PFSK-1 (cell line): ENCODE measurements around the gene MKLN1.

Source experiments
- FOXP2 ChIP-seq: optimal IDR thresholded peaks from 2 replicates; pipeline ENCODE3; 2011; ENCODE audit warnings: borderline replicate concordance, control low read depth, inconsistent platforms; ENCODE audit not compliant: insufficient read depth; ENCODE audit errors: extremely low read length, extremely low read depth
- POLR2AphosphoS5 ChIP-seq: IDR thresholded peaks from 2 replicates; pipeline ENCODE4 v1.6.1; 2012; ENCODE audit warnings: low read depth, mild to moderate bottlenecking, control low read depth, low read length, moderate library complexity
- SIN3A ChIP-seq: IDR thresholded peaks from 2 replicates; pipeline ENCODE4 v1.6.1; 2012; ENCODE audit warnings: mild to moderate bottlenecking, low read length, moderate library complexity, borderline replicate concordance; ENCODE audit not compliant: insufficient read depth
- TAF1 ChIP-seq: IDR thresholded peaks from 2 replicates; pipeline ENCODE4 v1.6.1; 2012; ENCODE audit warnings: low read length, control low read depth, borderline replicate concordance; ENCODE audit not compliant: insufficient read depth
- TF ChIP-seq, protein P1 (sequence below), 2 experiments: IDR thresholded peaks; 2 replicates each; pipeline versions ENCODE4 v1.6.1 to v1.8.0; 2011 to 2012; ENCODE audit warnings: low read depth in 2 of 2, low read length in 2 of 2, control low read depth in 1 of 2, inconsistent platforms in 1 of 2, mild to moderate bottlenecking in 1 of 2, moderate library complexity in 1 of 2; ENCODE audit not compliant: insufficient read depth in 1 of 2

MKLN1 gene

DNA sequence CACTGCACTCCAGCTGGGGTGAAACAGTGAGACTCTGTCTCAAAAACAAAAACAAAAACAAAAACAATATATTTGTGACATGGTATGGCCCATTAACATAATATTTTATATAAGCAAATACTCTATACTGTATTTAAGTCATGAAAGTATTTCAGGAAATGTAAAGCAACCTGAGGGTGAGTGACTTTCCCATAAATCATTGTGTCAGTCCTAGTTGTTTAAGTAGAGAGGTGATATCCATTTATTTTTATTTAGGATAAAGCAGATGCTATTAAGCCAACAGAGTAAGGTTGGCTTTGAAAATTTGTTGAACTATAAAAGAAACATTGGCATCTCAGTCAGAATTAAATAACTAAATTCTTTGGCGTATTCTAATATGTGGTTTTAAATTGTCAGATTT lies 60.5 kb downstream of the MKLN1 start:
- TF ChIP-seq POLR2AphosphoS5: no peak
- no peak for TF ChIP-seq FOXP2
- no peak for TF ChIP-seq TAF1
- TF ChIP-seq SIN3A: no peak
- TF ChIP-seq, protein P1, sequence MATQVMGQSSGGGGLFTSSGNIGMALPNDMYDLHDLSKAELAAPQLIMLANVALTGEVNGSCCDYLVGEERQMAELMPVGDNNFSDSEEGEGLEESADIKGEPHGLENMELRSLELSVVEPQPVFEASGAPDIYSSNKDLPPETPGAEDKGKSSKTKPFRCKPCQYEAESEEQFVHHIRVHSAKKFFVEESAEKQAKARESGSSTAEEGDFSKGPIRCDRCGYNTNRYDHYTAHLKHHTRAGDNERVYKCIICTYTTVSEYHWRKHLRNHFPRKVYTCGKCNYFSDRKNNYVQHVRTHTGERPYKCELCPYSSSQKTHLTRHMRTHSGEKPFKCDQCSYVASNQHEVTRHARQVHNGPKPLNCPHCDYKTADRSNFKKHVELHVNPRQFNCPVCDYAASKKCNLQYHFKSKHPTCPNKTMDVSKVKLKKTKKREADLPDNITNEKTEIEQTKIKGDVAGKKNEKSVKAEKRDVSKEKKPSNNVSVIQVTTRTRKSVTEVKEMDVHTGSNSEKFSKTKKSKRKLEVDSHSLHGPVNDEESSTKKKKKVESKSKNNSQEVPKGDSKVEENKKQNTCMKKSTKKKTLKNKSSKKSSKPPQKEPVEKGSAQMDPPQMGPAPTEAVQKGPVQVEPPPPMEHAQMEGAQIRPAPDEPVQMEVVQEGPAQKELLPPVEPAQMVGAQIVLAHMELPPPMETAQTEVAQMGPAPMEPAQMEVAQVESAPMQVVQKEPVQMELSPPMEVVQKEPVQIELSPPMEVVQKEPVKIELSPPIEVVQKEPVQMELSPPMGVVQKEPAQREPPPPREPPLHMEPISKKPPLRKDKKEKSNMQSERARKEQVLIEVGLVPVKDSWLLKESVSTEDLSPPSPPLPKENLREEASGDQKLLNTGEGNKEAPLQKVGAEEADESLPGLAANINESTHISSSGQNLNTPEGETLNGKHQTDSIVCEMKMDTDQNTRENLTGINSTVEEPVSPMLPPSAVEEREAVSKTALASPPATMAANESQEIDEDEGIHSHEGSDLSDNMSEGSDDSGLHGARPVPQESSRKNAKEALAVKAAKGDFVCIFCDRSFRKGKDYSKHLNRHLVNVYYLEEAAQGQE (IDR thresholded peaks at IDR 0.05; ENCODE audit: insufficient read depth in 1 of 2, low read depth in 2 of 2, low read length in 2 of 2): no peak

DNA sequence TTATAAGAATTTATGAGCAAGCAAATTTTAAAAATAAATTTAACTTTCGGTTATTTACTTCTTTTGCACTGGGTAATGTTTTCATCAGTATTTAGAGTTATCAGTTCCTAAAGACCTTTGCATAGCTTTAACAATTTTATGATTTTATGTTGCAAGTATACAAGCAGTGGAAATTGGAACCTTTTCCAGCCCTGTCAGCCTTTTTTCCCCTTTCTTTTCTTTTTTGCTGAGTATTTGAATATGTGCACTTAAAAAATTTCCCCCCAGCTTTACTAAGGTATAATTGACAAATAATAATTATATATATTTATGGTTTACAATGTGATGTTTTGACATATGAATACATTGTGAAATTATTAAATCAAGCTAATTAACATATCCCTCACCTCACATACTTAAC lies 62.6 kb downstream of the MKLN1 start:
- TF ChIP-seq, protein P1 (IDR thresholded peaks at IDR 0.05; ENCODE audit: insufficient read depth in 1 of 2, low read depth in 2 of 2, low read length in 2 of 2): no peak
- TF ChIP-seq FOXP2 (no peak), POLR2AphosphoS5 (no peak), SIN3A (no peak), TAF1 (no peak)

DNA sequence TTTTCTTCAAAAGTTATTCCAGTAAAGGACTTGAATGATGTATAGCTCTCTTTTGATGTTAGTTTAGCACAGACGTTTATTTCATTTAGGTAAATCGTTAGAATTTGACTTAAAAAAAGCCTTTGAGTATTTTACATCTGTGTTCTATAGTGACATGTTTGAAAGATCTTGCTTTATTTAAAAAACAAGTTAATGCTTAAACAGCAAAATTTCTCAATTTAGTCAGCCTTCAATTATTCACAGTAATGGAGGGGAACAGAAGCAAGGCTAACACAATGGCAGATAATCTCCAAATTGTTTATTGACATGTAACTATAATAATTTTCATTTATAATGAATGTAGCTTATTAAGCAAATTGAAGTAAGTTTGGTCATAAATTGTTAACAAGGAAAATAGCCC lies 63.5 kb downstream of the MKLN1 start:
- TF ChIP-seq FOXP2: no peak
- TF ChIP-seq, protein P1 (IDR thresholded peaks at IDR 0.05; ENCODE audit: insufficient read depth in 1 of 2, low read depth in 2 of 2, low read length in 2 of 2): no peak
- TF ChIP-seq POLR2AphosphoS5: no peak
- TF ChIP-seq SIN3A: no peak
- TF ChIP-seq TAF1: no peak

DNA sequence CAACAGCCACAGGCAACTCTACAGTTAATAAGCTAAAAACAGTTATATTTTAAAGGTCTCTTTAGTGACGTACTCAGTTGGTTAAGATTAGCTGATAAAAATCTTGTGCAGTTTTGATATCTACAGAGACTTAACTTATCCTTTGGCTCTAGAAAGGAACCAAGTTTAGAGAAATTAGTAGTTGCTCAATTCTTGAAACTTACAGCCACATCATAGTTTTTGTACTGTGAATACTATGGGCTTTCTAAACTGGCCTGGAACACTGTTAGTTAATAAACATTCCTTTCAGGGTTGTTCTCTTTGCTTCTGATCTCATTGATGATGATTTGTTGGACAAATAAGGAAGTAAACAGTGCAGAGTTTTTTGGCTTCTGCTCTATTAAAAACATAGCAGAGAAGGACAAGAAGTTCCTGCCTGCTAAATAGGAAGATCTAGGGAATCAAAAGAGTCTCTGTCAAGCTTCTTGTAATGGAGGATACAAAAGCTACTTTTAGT lies 73.1 kb downstream of the MKLN1 start:
- TF ChIP-seq FOXP2 (no peak), SIN3A (no peak), POLR2AphosphoS5 (no peak), TAF1 (no peak)
- TF ChIP-seq, protein P1 (IDR thresholded peaks at IDR 0.05; ENCODE audit: insufficient read depth in 1 of 2, low read depth in 2 of 2, low read length in 2 of 2): no peak

DNA sequence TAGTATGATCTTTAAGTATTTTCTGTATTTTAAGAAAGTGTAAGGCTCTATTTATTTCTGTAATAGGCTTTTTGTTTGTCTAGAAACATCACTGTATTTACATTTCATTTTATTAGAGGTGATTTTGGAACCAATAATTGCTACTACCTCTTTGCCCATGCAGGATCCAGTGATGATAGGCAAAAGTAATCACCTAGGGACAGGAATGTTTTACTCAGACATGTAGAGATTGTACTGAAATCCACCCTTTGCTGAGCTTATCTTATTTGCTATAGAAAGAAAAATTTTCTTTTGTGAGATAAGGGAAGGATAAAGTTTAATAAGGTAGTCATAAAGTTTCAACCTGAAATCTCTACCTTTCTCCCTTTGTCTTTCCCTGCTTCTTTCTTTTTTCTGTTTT lies 73.5 kb downstream of the MKLN1 start:
- no peak for TF ChIP-seq FOXP2
- TF ChIP-seq, protein P1 (IDR thresholded peaks at IDR 0.05; ENCODE audit: insufficient read depth in 1 of 2, low read depth in 2 of 2, low read length in 2 of 2): no peak
- TF ChIP-seq SIN3A: no peak
- no peak for TF ChIP-seq TAF1
- TF ChIP-seq POLR2AphosphoS5: no peak
